ENCODE results near the gene EFNA3.

Gene EFNA3

GRCh38 chr1:155083865-155084721 is 5.5 kb downstream of the EFNA3 start:
- DNase-seq (ENCODE audit: low read depth): no peak

- peak; percentile 78 for DNase-seq (ENCODE audit: low read depth)
These were observed 6.3 kb downstream of the EFNA3 start for GRCh38 chr1:155084722-155085503.

GRCh38 chr1:155085504-155086127 is 7.0 kb downstream of the EFNA3 start:
- peak; percentile 74 for DNase-seq (ENCODE audit: low read depth)

GRCh38 chr1:155086128-155086741 is 7.6 kb downstream of the EFNA3 start:
- DNase-seq (ENCODE audit: low read depth): peak; percentile 63

GRCh38 chr1:155086856-155087535 is 8.4 kb downstream of the EFNA3 start:
- DNase-seq (ENCODE audit: low read depth): no peak

- DNase-seq (ENCODE audit: low read depth): peak; percentile 60
These were observed 12.7 kb downstream of the EFNA3 start for GRCh38 chr1:155091071-155092051.

- no peak for DNase-seq (ENCODE audit: low read depth)
These were observed 13.5 kb downstream of the EFNA3 start for GRCh38 chr1:155092131-155092530.

GRCh38 chr1:155092641-155093040 is 14.0 kb downstream of the EFNA3 start:
- DNase-seq (ENCODE audit: low read depth): no peak

GRCh38 chr1:155093911-155094621 is 15.4 kb downstream of the EFNA3 start:
- no peak for DNase-seq (ENCODE audit: low read depth)

GRCh38 chr1:155094622-155094948 is 15.9 kb downstream of the EFNA3 start:
- DNase-seq (ENCODE audit: low read depth): no peak

- no peak for DNase-seq (ENCODE audit: low read depth)
These were observed 20.7 kb downstream of the EFNA3 start for GRCh38 chr1:155099331-155099730.

GRCh38 chr1:155103325-155103724 is 24.7 kb downstream of the EFNA3 start:
- DNase-seq (ENCODE audit: low read depth): no peak

GRCh38 chr1:155104605-155105534 is 26.2 kb downstream of the EFNA3 start:
- DNase-seq (ENCODE audit: low read depth): no peak

GRCh38 chr1:155105604-155106011 is 27.0 kb downstream of the EFNA3 start:
- DNase-seq (ENCODE audit: low read depth): no peak

- no peak for DNase-seq (ENCODE audit: low read depth)
These were observed 28.2 kb downstream of the EFNA3 start for GRCh38 chr1:155106862-155107261.

- DNase-seq (ENCODE audit: low read depth): no peak
These were observed 28.9 kb downstream of the EFNA3 start for GRCh38 chr1:155107309-155108264.

- DNase-seq (ENCODE audit: low read depth): no peak
These were observed 29.7 kb downstream of the EFNA3 start for GRCh38 chr1:155108296-155108695.

- no peak for DNase-seq (ENCODE audit: low read depth)
These were observed 31.7 kb downstream of the EFNA3 start for GRCh38 chr1:155110381-155110780.

Measured in T-helper 22 cell (primary cell).